RPMI8226 (cell line): Measurements from ENCODE around the gene CCSER1.
"Not testable (repeated sequence)": the region's sequence is repeated elsewhere in the genome, so short reads cannot be mapped to it uniquely, and the experiment has no call there.

Experiments
- DNase-seq: peaks from one replicate; pipeline ENCODE4 v3.0.0-alpha.2; 2015

Gene CCSER1

DNA sequence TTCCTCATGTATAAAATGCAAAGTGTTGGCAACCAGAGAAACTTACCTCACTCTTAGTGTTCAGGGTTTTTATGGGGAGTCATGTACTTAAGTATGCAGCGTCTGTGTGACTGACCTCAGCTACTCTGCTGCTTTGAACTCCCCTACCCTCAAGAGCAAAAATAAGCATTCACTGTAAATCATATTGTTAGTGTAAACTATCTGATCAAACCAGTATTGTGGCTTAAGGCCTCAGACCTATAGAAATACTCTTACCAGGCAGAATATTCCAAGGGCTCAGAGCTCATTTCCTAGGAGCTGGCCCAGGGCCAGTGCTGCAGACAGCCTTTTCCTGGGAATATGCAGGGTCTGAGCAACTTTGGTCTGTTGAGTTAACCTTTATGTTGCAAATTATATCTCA is 453.1 kb downstream of the CCSER1 start:
- no peak for DNase-seq

- DNase-seq, result no peak
Observed at GRCh38 chr4:90582087-90582486, 454.9 kb downstream of the CCSER1 start.

DNA sequence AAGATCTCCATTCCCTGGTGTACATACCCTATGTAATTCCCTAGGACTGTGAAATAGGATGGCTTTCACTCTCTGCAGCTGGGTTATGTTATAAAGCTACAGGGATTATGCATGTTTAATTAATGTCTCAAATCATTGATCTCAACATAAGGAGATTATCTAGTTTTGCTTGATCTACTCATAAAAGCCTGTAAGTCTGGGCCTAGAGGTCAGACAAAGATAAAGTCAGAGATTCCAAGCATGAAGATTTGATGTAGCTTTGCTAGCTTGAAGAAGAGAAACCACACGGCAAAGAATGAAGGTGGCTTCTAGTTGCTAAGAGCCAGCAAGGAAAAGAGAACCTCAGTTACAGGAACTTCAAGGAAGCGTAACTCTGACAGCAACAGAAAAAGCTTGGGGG is 456.9 kb downstream of the CCSER1 start:
- no peak for DNase-seq

DNA sequence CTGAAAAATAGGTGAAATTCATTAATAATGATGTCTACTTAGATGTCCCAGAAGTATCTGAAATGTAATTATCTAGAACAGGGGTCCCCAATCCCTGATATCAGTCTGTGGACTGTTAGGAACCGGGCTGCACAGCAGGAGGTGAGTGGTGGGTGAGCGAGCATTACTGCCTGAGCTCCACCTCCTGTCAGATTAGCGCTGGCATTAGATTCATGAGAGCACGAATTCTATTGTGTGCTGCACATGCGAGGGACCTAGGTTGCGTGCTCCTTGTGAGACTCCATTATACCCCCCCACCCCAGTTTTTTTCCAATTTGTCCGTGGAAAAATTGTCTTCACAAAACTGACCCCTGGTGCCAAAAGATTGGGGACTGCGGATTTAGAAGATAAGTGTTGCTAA is 458.8 kb downstream of the CCSER1 start:
- DNase-seq, result no peak

DNA sequence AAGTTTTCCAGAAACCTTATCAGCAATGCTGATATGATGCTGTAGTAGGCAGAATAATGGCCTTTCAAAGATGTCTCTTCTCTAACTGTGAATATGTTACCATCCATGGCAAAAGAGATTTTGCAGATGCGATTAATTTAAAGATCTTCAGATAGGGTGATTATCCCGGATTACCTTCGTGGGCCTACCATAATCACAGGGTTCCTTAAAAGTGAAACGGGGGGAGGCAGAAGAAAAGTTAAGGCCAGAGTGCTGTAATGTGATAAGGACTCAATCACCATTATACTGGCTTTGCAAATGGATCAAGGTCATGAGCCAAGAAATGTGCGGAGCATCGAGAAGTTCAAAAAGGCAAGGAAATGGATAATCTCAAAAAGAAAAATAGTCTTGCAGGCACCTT is 459.6 kb downstream of the CCSER1 start:
- no peak for DNase-seq

DNA sequence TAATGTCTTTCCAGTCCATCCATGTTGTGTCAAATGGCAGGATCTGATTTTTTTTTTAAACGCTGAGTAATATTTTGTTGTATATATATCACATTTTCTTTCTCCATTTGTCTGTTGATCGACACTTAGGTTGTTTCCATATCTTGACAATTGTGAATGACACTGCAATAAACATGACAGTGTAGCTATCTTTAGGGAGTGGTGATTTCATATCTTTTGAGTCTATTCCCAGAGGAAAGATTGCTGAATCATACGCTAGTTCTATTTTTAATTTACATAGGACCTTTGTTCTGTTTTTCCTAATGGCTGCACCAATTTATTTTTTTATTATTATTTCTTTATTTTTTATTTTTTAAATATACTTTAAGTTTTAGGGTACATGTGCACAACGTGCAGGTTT is 470.7 kb downstream of the CCSER1 start:
- DNase-seq, result no peak

DNA sequence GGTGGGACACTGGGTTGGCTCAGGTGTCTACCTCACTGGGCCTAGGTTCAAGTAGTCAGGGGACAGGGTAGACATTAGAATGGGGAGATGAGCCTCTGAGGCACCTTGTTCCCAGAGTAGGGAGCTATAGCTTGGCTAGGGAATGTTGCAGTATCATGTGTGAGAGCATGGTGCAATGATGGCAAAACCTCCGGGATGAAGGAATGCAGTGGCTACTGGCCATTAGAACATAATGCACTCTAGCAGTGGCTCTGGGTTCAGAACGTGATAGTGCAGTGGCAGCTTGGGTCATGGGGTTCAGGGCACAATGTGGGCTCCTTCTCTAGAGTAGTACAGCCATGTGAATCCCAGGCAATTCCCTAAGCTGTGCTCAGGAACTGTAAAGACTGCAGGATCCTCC is 471.5 kb downstream of the CCSER1 start:
- no peak for DNase-seq

DNA sequence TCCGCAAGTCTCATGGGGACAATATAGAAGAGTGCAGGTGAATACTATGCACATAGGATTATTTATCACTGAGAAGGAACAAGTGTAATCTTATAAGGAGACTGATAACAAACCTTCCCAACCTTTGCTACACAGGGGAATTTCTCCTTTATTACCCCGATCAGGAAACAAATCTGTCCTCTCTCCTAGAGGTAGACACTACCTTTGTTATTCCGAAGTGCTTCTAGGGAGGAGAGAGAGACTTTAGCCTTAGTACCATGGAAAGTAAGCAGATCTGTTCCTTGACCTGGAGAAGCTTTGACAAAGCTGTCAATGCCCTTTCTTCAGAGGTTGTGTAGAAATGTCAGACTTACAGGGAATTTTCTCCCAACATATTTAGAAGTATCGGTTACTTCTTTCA is 475.5 kb downstream of the CCSER1 start:
- DNase-seq, result no peak

DNA sequence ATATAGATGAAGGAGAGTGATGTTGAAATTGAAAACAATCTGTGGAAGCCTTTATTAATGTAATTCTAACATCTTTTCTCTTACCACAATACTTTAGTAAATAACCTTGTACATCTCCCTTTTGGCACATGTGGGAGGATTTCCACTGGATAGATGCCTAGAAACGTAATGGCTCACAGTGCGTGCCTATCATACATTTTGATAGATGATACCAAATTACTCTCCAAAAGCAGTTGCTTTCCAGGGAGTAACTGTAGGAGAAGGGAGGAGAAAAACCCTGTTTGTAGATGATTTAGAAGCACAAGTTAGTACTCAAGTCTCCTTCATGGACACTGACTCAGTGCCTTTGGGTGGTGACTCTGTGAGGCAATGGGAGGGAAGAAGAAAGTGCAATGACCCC is 476.3 kb downstream of the CCSER1 start:
- no peak for DNase-seq

DNA sequence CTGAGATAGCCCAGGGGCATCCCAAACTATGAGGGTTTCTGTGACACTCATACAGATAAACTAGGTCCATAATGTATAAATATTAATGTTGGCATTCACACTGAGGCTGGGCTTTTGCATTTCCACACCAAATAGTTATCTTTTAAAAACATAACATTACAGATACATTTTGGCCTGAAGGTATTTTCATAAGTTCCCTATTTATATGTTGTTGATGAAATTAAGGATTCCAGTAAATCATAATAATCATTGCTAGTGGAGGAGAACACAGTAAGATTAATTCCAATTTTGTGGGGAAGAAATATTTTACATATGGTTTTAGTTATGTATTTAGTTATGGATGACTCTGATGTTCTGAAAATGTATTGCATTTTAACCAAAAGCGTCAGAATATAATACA is 479.6 kb downstream of the CCSER1 start:
- DNase-seq, result no peak

DNA sequence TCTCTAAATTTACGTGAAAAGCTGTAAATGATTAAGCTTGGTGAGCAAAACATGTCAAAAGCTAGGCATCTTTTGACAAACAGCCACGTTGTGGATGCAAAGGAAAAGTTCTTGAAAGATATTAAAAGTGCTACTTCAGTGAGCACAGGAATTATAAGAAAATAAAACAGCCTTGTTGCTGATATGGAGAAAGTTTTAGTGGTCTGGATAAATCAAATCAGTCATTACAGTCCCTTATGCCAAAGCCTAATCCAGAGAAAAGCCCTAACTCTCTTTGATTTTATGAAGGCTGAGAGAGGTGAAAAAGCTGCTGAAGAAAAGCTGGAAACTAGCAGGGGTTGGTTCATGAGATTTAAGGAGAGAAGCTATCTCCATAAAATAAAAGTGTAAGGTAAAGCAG is 487.2 kb downstream of the CCSER1 start:
- no peak for DNase-seq

- no peak for DNase-seq
Observed at GRCh38 chr4:90621080-90621479, 493.9 kb downstream of the CCSER1 start.

- DNase-seq, result no peak
Observed at GRCh38 chr4:90624781-90625180, 497.6 kb downstream of the CCSER1 start.

GRCh38 chr4:90641861-90642599 is 514.8 kb downstream of the CCSER1 start:
- DNase-seq, result no peak

- no peak for DNase-seq
Observed at GRCh38 chr4:90643156-90643555, 516.0 kb downstream of the CCSER1 start.

- DNase-seq, result no peak
Observed at GRCh38 chr4:90648311-90648710, 521.1 kb downstream of the CCSER1 start.

- no peak for DNase-seq
Observed at GRCh38 chr4:90648791-90649190, 521.6 kb downstream of the CCSER1 start.

DNA sequence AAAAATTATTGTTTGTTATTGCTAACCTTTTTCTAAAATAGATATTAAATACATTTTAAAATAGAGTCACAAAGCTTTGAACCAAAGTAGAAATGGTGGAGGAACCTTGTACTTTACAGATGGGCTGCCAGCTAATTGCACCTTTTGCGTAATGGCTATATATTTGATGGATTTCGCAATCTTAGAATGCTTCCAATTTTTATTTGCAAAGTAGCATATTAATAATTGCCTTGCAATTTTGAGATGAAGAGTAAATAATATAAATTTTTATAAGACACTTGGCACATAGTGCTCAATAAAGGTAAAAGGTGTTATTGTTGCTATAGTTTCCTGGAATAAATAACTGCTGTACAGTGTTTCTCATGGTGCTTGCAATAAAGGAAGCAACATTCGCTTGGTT is 533.5 kb downstream of the CCSER1 start:
- no peak for DNase-seq

GRCh38 chr4:90670183-90670582 is 543.0 kb downstream of the CCSER1 start:
- no peak for DNase-seq

GRCh38 chr4:90689739-90690138 is 562.5 kb downstream of the CCSER1 start:
- no peak for DNase-seq

GRCh38 chr4:90695411-90695810 is 568.2 kb downstream of the CCSER1 start:
- no peak for DNase-seq

DNA sequence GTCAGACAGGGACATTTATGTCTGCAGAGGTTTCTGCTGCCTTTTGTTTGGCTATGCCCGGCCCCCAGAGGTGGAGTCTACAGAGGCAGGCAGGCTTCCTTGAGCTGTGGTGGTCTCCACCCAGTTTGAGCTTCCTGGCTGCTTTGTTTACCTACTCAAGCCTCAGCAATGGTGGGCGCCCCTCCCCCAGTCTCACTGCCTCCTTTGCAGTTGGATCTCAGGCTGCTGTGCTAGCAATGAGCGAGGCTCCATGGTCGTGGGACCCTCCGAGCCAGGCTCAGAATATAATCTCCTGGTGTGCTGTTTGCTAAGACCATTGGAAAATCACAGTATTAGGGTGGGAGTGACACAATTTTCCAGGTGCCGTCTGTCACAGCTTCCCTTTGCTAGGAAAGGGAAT is 578.3 kb downstream of the CCSER1 start:
- not testable (repeated sequence) for DNase-seq

GRCh38 chr4:90715242-90715641 is 588.0 kb downstream of the CCSER1 start:
- no peak for DNase-seq

GRCh38 chr4:90718931-90719330 is 591.7 kb downstream of the CCSER1 start:
- no peak for DNase-seq

DNA sequence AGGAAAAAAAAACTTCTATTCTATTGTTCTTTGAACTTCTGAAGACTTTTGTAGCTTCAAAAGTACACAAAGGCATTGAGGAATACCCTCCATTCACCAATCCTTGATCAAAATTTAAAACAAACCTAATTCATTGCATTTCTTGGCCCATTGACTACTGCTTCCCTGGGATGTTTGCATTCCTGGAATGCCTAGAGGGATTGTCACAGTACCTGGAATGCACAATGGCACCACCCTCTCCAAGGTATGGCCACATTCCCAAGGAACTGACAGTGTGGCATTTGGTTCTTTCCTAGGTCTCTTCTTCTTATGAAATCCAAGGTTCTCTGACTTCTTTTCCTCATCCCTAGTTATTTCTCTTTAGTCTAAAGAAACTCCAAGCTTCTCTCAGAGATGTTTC is 600.7 kb downstream of the CCSER1 start:
- no peak for DNase-seq

DNA sequence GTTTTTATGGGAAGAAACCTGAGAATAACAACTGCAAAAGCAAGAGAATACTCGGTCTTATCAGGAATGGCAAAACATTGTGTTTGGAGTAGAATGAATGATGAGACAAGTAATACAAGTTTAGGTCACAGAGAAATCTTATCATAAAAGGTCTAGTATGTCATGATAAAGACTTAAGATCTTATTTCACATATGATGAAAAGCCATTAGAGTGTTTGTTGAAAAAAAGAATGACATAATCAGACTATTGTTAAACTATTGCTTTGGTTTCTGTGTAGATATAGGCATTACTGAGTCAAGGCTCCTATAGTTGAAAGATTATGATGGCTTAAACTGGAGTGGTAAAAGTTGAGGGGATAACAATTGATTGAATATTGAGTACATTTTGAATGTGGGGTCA is 603.6 kb downstream of the CCSER1 start:
- DNase-seq, result no peak
